Breast epithelium (tissue), 3 donors: ENCODE data around the gene ST14.
"Not testable (repeated sequence)": the region's sequence is repeated elsewhere in the genome, so short reads cannot be mapped to it uniquely, and the experiment has no call there.

ENCODE experiments used
- POLR2A ChIP-seq: fragments of 450-650 bp; IDR thresholded peaks from one replicate; pipeline ENCODE4 v1.6.1; 2016; ENCODE audit warnings: antibody characterized with exemption, mild to moderate bottlenecking, moderate library complexity
- TF ChIP-seq, protein P1 (sequence below), 3 donors: fragments of 450-650 bp; IDR thresholded peaks; one replicate each; pipeline ENCODE4 v1.5.1; 2016 to 2017; ENCODE audit warnings: antibody characterized with exemption in 3 of 3, mild to moderate bottlenecking in 3 of 3, moderate library complexity in 3 of 3

DNA sequence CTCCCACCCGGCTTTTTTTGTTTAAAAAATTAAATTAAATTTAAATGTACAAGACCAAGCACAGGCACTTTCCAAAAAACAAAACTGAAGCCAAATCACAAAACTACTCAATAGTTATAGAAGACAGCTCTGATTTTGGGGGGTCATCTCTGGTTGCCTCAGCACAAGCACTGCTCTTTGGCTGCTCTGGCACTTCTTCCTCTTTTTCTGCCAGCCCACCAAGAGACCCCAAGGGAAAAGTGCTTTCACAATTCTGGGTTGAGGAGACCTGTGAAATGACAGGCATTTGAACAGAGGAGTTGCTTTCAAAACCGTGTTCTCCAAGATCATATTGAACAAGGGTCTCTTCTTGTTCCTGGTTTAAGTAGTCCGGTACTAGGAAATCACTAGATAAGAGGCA is 74.3 kb downstream of the ST14 start:
- TF ChIP-seq, protein P1, sequence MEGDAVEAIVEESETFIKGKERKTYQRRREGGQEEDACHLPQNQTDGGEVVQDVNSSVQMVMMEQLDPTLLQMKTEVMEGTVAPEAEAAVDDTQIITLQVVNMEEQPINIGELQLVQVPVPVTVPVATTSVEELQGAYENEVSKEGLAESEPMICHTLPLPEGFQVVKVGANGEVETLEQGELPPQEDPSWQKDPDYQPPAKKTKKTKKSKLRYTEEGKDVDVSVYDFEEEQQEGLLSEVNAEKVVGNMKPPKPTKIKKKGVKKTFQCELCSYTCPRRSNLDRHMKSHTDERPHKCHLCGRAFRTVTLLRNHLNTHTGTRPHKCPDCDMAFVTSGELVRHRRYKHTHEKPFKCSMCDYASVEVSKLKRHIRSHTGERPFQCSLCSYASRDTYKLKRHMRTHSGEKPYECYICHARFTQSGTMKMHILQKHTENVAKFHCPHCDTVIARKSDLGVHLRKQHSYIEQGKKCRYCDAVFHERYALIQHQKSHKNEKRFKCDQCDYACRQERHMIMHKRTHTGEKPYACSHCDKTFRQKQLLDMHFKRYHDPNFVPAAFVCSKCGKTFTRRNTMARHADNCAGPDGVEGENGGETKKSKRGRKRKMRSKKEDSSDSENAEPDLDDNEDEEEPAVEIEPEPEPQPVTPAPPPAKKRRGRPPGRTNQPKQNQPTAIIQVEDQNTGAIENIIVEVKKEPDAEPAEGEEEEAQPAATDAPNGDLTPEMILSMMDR (IDR thresholded peaks at IDR 0.05), result not testable (repeated sequence)
- not testable (repeated sequence) for TF ChIP-seq POLR2A
